Osteoblast (primary cell): ENCODE results near the gene TLK2. TPM values are rescaled to one million over a fixed set of nuclear protein-coding genes. Genes with fewer than 3 reads are reported as not detected.
"Not testable (repeated sequence)": the region's sequence is repeated elsewhere in the genome, so short reads cannot be mapped to it uniquely, and the experiment has no call there.

Experiments used
- DNase-seq: peaks from one replicate; pipeline ENCODE4 v3.0.0; 2011; ENCODE audit warnings: low spot score, mixed read lengths; ENCODE audit not compliant: insufficient read length; ENCODE audit errors: missing footprints
- H2AFZ ChIP-seq: 2 replicates; pipeline ENCODE4 v1.6.0; 2011; ENCODE audit warnings: mild to moderate bottlenecking, low read length
- H3K27ac ChIP-seq: 2 replicates; pipeline ENCODE4 v1.5.1; 2011; ENCODE audit warnings: mild to moderate bottlenecking, low read depth, low read length, moderate library complexity
- H3K27me3 ChIP-seq: 2 replicates; pipeline ENCODE4 v1.6.0; 2012; ENCODE audit warnings: mild to moderate bottlenecking, control low read depth, inconsistent platforms, low read length, moderate library complexity; ENCODE audit not compliant: insufficient read depth
- H3K36me3 ChIP-seq: 2 replicates; pipeline ENCODE4 v1.5.1; 2011; ENCODE audit warnings: mild to moderate bottlenecking, low read length, control low read depth, moderate library complexity; ENCODE audit not compliant: insufficient read depth
- H3K4me1 ChIP-seq: 2 replicates; pipeline ENCODE4 v1.5.1; 2011; ENCODE audit warnings: mild to moderate bottlenecking, low read length, control low read depth, moderate library complexity; ENCODE audit not compliant: insufficient read depth
- H3K4me2 ChIP-seq: 2 replicates; pipeline ENCODE4 v1.6.0; 2011; ENCODE audit warnings: mild to moderate bottlenecking, low read length; ENCODE audit not compliant: insufficient read depth
- H3K4me3 ChIP-seq: fragments of 200-600 bp; sonication (generic); 3 replicates; pipeline ENCODE4 v1.5.1; 2012; ENCODE audit warnings: mild to moderate bottlenecking, low read length, inconsistent platforms; ENCODE audit not compliant: insufficient read depth
- H3K79me2 ChIP-seq: 2 replicates; pipeline ENCODE4 v1.6.0; 2012; ENCODE audit warnings: mild to moderate bottlenecking, low read length, control low read depth, inconsistent platforms; ENCODE audit not compliant: insufficient read depth
- H3K9me3 ChIP-seq: 2 replicates; pipeline ENCODE4 v1.5.1; 2011; ENCODE audit warnings: low read depth, low read length, control low read depth
- H4K20me1 ChIP-seq: 2 replicates; pipeline ENCODE4 v1.6.0; 2012; ENCODE audit warnings: mild to moderate bottlenecking, low read length, control low read depth; ENCODE audit not compliant: insufficient read depth
- total RNA-seq: library from RNA; depleted of rRNA; stranded (reverse); fragments of >200 nt; gene quantifications from 2 replicates; pipeline ENCODE4 v1.2.3, GENCODE V29; 2012
- TF ChIP-seq, protein P1 (sequence below): IDR thresholded peaks from 2 replicates; pipeline ENCODE4 v1.5.1; 2011; ENCODE audit warnings: mild to moderate bottlenecking, low read depth, low read length, moderate library complexity; ENCODE audit errors: extremely low read depth

Gene TLK2
- total RNA-seq, 1 donor = 52.8 TPM

DNA sequence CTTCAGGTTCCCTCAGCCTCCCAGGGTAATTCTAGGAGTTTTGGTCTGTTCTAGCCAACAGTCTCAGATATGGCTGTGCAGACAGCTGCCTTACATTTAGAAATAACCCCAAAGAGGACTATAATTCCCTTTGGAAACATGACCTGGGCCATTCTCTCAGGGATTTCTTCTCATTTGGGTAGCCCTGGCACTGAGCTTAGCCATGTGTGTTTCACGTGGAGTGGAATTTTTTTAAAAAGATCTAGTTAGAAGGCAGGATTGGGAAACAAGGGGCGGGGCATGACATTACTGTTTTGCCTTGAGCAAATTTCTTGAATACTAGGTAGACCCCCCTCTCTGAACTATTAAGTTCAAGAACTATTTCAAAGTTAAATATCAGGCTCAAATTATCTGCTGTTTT, 119.3 kb downstream of the TLK2 start:
- no peak overlapping the region for H2AFZ ChIP-seq
- TF ChIP-seq, protein P1, sequence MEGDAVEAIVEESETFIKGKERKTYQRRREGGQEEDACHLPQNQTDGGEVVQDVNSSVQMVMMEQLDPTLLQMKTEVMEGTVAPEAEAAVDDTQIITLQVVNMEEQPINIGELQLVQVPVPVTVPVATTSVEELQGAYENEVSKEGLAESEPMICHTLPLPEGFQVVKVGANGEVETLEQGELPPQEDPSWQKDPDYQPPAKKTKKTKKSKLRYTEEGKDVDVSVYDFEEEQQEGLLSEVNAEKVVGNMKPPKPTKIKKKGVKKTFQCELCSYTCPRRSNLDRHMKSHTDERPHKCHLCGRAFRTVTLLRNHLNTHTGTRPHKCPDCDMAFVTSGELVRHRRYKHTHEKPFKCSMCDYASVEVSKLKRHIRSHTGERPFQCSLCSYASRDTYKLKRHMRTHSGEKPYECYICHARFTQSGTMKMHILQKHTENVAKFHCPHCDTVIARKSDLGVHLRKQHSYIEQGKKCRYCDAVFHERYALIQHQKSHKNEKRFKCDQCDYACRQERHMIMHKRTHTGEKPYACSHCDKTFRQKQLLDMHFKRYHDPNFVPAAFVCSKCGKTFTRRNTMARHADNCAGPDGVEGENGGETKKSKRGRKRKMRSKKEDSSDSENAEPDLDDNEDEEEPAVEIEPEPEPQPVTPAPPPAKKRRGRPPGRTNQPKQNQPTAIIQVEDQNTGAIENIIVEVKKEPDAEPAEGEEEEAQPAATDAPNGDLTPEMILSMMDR = no peak
- no peak overlapping the region for H3K4me2 ChIP-seq
- no peaks in the 10 kb centered on the region for H4K20me1 ChIP-seq
- H3K27me3 ChIP-seq = no peaks in the 10 kb centered on the region
- peaks cover 7% of the 10 kb centered on the region for H3K4me1 ChIP-seq
- peaks cover 77% of the 10 kb centered on the region for H3K36me3 ChIP-seq
- H3K27ac ChIP-seq = no peak overlapping the region
- H3K4me3 ChIP-seq = no peak overlapping the region
- peaks cover 16% of the 10 kb centered on the region for H3K79me2 ChIP-seq
- DNase-seq = no peak
- H3K9me3 ChIP-seq = no peaks in the 10 kb centered on the region

DNA sequence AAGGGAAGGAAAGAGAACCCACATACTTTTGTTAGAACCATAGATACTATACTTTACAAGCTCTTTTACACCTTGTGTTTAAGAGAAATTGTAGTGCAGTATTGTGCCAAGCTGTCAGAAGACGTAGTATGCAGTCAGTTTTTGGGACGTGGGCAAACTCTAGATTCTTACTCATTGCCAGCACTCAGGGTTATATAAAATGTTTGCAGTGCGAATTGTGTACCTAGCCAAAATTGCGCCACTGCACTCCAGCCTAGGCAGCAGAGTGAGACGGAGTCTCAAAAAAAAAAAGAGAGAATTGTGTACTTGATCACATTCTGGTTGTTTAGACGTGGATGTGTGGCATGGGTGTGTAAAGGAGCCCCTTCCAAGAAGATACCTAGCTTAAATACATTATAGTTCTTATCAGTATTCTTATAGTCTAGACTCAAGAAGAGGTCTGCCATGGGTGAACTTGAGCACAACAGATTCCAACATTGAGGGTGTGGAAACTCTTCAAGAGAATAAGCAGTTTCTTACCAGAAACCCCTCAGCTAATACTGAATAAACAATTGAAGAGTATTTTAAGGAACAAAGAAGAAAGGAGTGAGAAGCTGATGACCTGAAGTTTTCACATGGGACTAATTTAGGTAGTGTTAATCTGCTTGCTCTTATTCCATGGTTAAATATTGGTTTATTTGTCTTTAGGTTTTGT, 121.5 kb downstream of the TLK2 start:
- Histone ChIP-seq H4K20me1 (no peaks in the 10 kb centered on the region), H3K27ac (no peak overlapping the region), H3K4me1 (peaks cover 7% of the 10 kb centered on the region), H3K79me2 (peaks cover 13% of the 10 kb centered on the region), H2AFZ (no peak overlapping the region), H3K4me2 (no peak overlapping the region), H3K27me3 (no peaks in the 10 kb centered on the region), H3K4me3 (no peak overlapping the region), H3K36me3 (peaks cover 74% of the 10 kb centered on the region), H3K9me3 (no peaks in the 10 kb centered on the region)
- TF ChIP-seq, protein P1 = no peak
- DNase-seq = no peak

DNA sequence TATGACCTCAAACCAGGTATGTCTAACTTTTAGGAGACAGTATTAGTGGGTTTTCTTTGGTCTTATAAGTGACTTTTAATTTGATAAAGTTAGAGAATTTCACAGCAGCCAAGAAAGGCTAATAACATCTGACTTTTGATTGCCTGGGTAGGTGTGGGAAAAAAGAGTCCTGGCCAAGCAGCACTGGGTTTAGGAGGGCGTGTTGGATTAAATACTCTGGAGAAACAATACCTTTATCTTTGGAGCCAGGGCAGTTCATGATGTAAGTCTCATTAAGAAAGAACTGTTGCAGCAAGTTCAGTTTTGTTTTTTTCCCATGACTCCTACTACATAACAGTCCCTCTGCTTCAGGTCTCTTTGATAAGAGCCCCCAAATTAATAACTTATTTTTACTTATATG, 122.2 kb downstream of the TLK2 start:
- Histone ChIP-seq H4K20me1 (no peaks in the 10 kb centered on the region), H3K36me3 (peaks cover 70% of the 10 kb centered on the region), H3K27ac (no peak overlapping the region), H3K4me1 (peaks cover 7% of the 10 kb centered on the region), H3K4me3 (no peak overlapping the region), H2AFZ (no peak overlapping the region), H3K9me3 (no peaks in the 10 kb centered on the region), H3K27me3 (no peaks in the 10 kb centered on the region), H3K4me2 (no peak overlapping the region), H3K79me2 (peaks cover 13% of the 10 kb centered on the region)
- DNase-seq = no peak
- TF ChIP-seq, protein P1 = no peak

DNA sequence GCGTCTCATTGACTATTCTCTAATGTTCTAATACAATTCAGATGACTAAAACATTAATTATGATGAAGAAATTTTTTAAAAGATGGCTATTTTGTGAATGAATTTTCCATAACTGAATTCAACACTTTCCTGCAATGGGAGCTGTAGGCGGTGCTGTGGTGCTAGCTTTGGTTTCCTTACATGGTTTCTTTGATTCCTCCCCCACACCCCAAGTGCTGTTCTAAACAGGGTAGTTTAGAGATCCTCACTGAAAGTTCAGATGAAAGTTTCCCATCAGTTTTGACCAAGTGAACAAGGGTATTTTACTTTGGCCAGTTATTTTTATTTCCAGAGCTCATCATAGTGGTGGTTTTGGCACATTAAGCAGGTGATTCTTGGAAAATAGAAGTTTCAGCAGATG, 122.8 kb downstream of the TLK2 start:
- TF ChIP-seq, protein P1 = peak; percentile 59
- no peaks in the 10 kb centered on the region for H4K20me1 ChIP-seq
- peaks cover 7% of the 10 kb centered on the region for H3K4me1 ChIP-seq
- no peaks in the 10 kb centered on the region for H3K9me3 ChIP-seq
- peaks cover 13% of the 10 kb centered on the region for H3K79me2 ChIP-seq
- H3K4me3 ChIP-seq = no peak overlapping the region
- DNase-seq = no peak
- H3K27ac ChIP-seq = peak overlapping the region; percentile 27
- no peaks in the 10 kb centered on the region for H3K27me3 ChIP-seq
- no peak overlapping the region for H3K4me2 ChIP-seq
- H3K36me3 ChIP-seq = peaks cover 72% of the 10 kb centered on the region
- no peak overlapping the region for H2AFZ ChIP-seq

DNA sequence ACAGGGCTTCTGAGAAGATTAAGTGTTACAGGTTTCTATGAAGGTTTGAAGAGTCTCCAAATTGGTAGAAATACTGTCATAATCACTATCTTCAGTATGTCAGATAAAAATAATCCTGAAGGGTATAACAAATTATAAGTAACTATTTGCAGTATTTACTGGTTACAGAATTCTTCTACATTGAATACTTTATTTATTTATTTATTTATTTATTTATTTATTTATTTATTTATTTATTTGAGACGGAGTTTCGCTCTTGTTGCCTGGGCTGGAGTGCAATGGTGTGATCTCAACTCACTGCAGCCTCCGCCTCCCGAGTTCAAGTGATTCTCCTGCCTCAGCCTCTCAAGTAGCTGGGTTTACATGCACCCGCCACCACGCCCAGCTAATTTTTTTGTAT, 125.2 kb downstream of the TLK2 start:
- H3K4me2 ChIP-seq, H3K27me3 ChIP-seq, H3K9me3 ChIP-seq, H3K4me3 ChIP-seq, H3K27ac ChIP-seq, H2AFZ ChIP-seq, H3K4me1 ChIP-seq, H4K20me1 ChIP-seq, DNase-seq: not testable (repeated sequence)
- peaks cover 13% of the 10 kb centered on the region for H3K79me2 ChIP-seq
- peaks cover 69% of the 10 kb centered on the region for H3K36me3 ChIP-seq
